Stimulated activated naive CD8-positive, alpha-beta T cell treated with anti-CD3 and anti-CD28 coated beads, Interleukin-15, Interleukin-2, amounts not matched to agents 100 ng/mL and 50 ng/mL, for 24 hours (primary cell): ENCODE data around the gene ITK.
"Not testable (repeated sequence)": the region's sequence is repeated elsewhere in the genome, so short reads cannot be mapped to it uniquely, and the experiment has no call there.

Experiments
- H3K27ac Mint-ChIP-seq: one replicate; pipeline ENCODE4 v1.8.0; 2021; ENCODE audit warnings: mild to moderate bottlenecking, mixed read lengths
- H3K27me3 Mint-ChIP-seq: one replicate; pipeline ENCODE4 v1.8.0; 2021; ENCODE audit warnings: mixed read lengths
- H3K36me3 Mint-ChIP-seq: one replicate; pipeline ENCODE4 v1.8.0; 2021; ENCODE audit warnings: low read depth, mixed read lengths
- H3K4me1 Mint-ChIP-seq: one replicate; pipeline ENCODE4 v1.8.0; 2021; ENCODE audit warnings: low read depth, mixed read lengths
- H3K4me3 Mint-ChIP-seq: one replicate; pipeline ENCODE4 v1.8.0; 2021; ENCODE audit warnings: mild to moderate bottlenecking, mixed read lengths
- H3K9me3 Mint-ChIP-seq: one replicate; pipeline ENCODE4 v1.8.0; 2021; ENCODE audit warnings: mixed read lengths

ITK gene

GRCh38 chr5:157162919-157163510 is 17.6 kb upstream of the ITK start:
- Mint-ChIP-seq H3K27ac (peak overlapping the region; percentile 38), H3K4me3 (no peak overlapping the region), H3K4me1 (peaks cover 76% of the 10 kb centered on the region), H3K36me3 (no peaks in the 10 kb centered on the region), H3K9me3 (no peaks in the 10 kb centered on the region), H3K27me3 (no peaks in the 10 kb centered on the region)

GRCh38 chr5:157164521-157164920 is 16.1 kb upstream of the ITK start:
- no peaks in the 10 kb centered on the region for H3K27me3 Mint-ChIP-seq
- H3K9me3 Mint-ChIP-seq, result peaks cover 8% of the 10 kb centered on the region
- H3K4me3 Mint-ChIP-seq, result no peak overlapping the region
- H3K36me3 Mint-ChIP-seq, result peaks cover 5% of the 10 kb centered on the region
- peaks cover 76% of the 10 kb centered on the region for H3K4me1 Mint-ChIP-seq
- peak overlapping the region; percentile 18 for H3K27ac Mint-ChIP-seq

- Mint-ChIP-seq H3K27ac (peak overlapping the region; percentile 98), H3K27me3 (no peaks in the 10 kb centered on the region)
Measured at GRCh38 chr5:157165261-157165660, 15.4 kb upstream of the ITK start.

GRCh38 chr5:157165668-157166067 is 15.0 kb upstream of the ITK start:
- H3K9me3 Mint-ChIP-seq, result peaks cover 12% of the 10 kb centered on the region
- peaks cover 75% of the 10 kb centered on the region for H3K4me1 Mint-ChIP-seq
- H3K36me3 Mint-ChIP-seq, result peaks cover 14% of the 10 kb centered on the region
- H3K4me3 Mint-ChIP-seq, result peak overlapping the region; percentile 40
- H3K27me3 Mint-ChIP-seq, result no peaks in the 10 kb centered on the region
- peak overlapping the region; percentile 98 for H3K27ac Mint-ChIP-seq

More at GRCh38 chr5:157165261-157165660, 15.4 kb upstream of the ITK start:
- peaks cover 12% of the 10 kb centered on the region for H3K9me3 Mint-ChIP-seq
- H3K4me3 Mint-ChIP-seq, result peak overlapping the region; percentile 40
- peaks cover 75% of the 10 kb centered on the region for H3K4me1 Mint-ChIP-seq
- peaks cover 10% of the 10 kb centered on the region for H3K36me3 Mint-ChIP-seq

- Mint-ChIP-seq H3K4me1 (peaks cover 77% of the 10 kb centered on the region), H3K27me3 (no peaks in the 10 kb centered on the region), H3K36me3 (peaks cover 20% of the 10 kb centered on the region), H3K27ac (peak within 1 kb of the TSS; percentile 98), H3K9me3 (peaks cover 19% of the 10 kb centered on the region), H3K4me3 (peak within 1 kb of the TSS; percentile 78)
Measured at GRCh38 chr5:157166214-157167213, 14.1 kb upstream of the ITK start, which contains the start of gene GARIN3. TSS of gene GARIN3 (minus strand) at chr5:157166264. CDS start at chr5:157166168, 96 bp downstream.

GRCh38 chr5:157167214-157167621 is 13.4 kb upstream of the ITK start:
- Mint-ChIP-seq H3K4me1 (peaks cover 83% of the 10 kb centered on the region), H3K27ac (peak overlapping the region; percentile 98), H3K4me3 (peak overlapping the region; percentile 78), H3K9me3 (peaks cover 19% of the 10 kb centered on the region), H3K27me3 (no peaks in the 10 kb centered on the region), H3K36me3 (peaks cover 20% of the 10 kb centered on the region)

- Mint-ChIP-seq H3K27ac (peak overlapping the region; percentile 98), H3K4me3 (peak overlapping the region; percentile 18)
Measured at GRCh38 chr5:157168286-157168685, 12.4 kb upstream of the ITK start.

GRCh38 chr5:157172403-157172802 is 8.2 kb upstream of the ITK start:
- H3K9me3 Mint-ChIP-seq, result peaks cover 19% of the 10 kb centered on the region
- H3K4me1 Mint-ChIP-seq, result peaks cover 97% of the 10 kb centered on the region
- H3K27ac Mint-ChIP-seq, result peak overlapping the region; percentile 97
- H3K27me3 Mint-ChIP-seq, result no peaks in the 10 kb centered on the region
- H3K4me3 Mint-ChIP-seq, result peak overlapping the region; percentile 74
- peaks cover 20% of the 10 kb centered on the region for H3K36me3 Mint-ChIP-seq

More at GRCh38 chr5:157168286-157168685, 12.4 kb upstream of the ITK start:
- H3K27me3 Mint-ChIP-seq, result no peaks in the 10 kb centered on the region
- peaks cover 20% of the 10 kb centered on the region for H3K36me3 Mint-ChIP-seq
- H3K4me1 Mint-ChIP-seq, result peaks cover 86% of the 10 kb centered on the region
- peaks cover 19% of the 10 kb centered on the region for H3K9me3 Mint-ChIP-seq

GRCh38 chr5:157175071-157175612 is 5.5 kb upstream of the ITK start:
- Mint-ChIP-seq H3K36me3 (peaks cover 15% of the 10 kb centered on the region), H3K27ac (peak overlapping the region; percentile 99), H3K4me1 (peaks cover 97% of the 10 kb centered on the region), H3K4me3 (peak overlapping the region; percentile 58), H3K9me3 (peaks cover 11% of the 10 kb centered on the region), H3K27me3 (no peaks in the 10 kb centered on the region)

- Mint-ChIP-seq H3K4me1 (peaks cover 73% of the 10 kb centered on the region), H3K27me3 (no peaks in the 10 kb centered on the region), H3K36me3 (peaks cover 27% of the 10 kb centered on the region), H3K4me3 (peak overlapping the region; percentile 99), H3K27ac (peak overlapping the region; percentile 99), H3K9me3 (peaks cover 4% of the 10 kb centered on the region)
Measured at GRCh38 chr5:157177953-157178352, 2.7 kb upstream of the ITK start.

GRCh38 chr5:157178966-157179365 is 1.7 kb upstream of the ITK start:
- peaks cover 70% of the 10 kb centered on the region for H3K4me1 Mint-ChIP-seq
- peak overlapping the region; percentile 99 for H3K27ac Mint-ChIP-seq
- H3K27me3 Mint-ChIP-seq, result no peaks in the 10 kb centered on the region
- peak overlapping the region; percentile 99 for H3K4me3 Mint-ChIP-seq
- H3K36me3 Mint-ChIP-seq, result peaks cover 37% of the 10 kb centered on the region
- peaks cover 4% of the 10 kb centered on the region for H3K9me3 Mint-ChIP-seq

GRCh38 chr5:157182143-157182757 is 1.6 kb downstream of the ITK start:
- Mint-ChIP-seq H3K27ac (peak overlapping the region; percentile 99), H3K4me3 (peak overlapping the region; percentile 99), H3K4me1 (peaks cover 62% of the 10 kb centered on the region), H3K27me3 (no peaks in the 10 kb centered on the region), H3K36me3 (peaks cover 70% of the 10 kb centered on the region), H3K9me3 (peaks cover 4% of the 10 kb centered on the region)

GRCh38 chr5:157184117-157184670 is 3.6 kb downstream of the ITK start:
- Mint-ChIP-seq H3K9me3 (no peaks in the 10 kb centered on the region), H3K27me3 (no peaks in the 10 kb centered on the region), H3K27ac (peak overlapping the region; percentile 93), H3K36me3 (peaks cover 85% of the 10 kb centered on the region), H3K4me3 (peak overlapping the region; percentile 99), H3K4me1 (peaks cover 62% of the 10 kb centered on the region)

GRCh38 chr5:157185122-157185521 is 4.5 kb downstream of the ITK start:
- Mint-ChIP-seq H3K4me3 (peak overlapping the region; percentile 99), H3K27ac (peak overlapping the region; percentile 93), H3K36me3 (peaks cover 94% of the 10 kb centered on the region), H3K4me1 (peaks cover 61% of the 10 kb centered on the region)
- not testable (repeated sequence) for H3K9me3 Mint-ChIP-seq, H3K27me3 Mint-ChIP-seq
